CD14-positive monocyte (primary cell): Measurements from ENCODE around the gene GJB5. TPM values are rescaled to one million over a fixed set of nuclear protein-coding genes. Genes with fewer than 3 reads are reported as not detected.

Experiments used
- DNase-seq, 3 donors: peaks; one replicate each; pipeline ENCODE4 v3.0.0-alpha.2; 2011 to 2022
- H2AFZ ChIP-seq: 2 replicates; pipeline ENCODE4 v1.6.0; 2012; ENCODE audit warnings: mild to moderate bottlenecking, low read depth, low read length, inconsistent platforms; ENCODE audit not compliant: insufficient read depth, poor library complexity, severe bottlenecking
- H3K27ac ChIP-seq, 2 donors: 1 replicate in 1 of 2; 2 replicates in 1 of 2; pipeline ENCODE4 v1.5.1; 2012 to 2013; ENCODE audit warnings: low read length in 2 of 2, control low read depth in 1 of 2, inconsistent platforms in 1 of 2, low read depth in 1 of 2, mild to moderate bottlenecking in 1 of 2
- H3K27me3 ChIP-seq, 2 donors: one replicate each; pipeline versions ENCODE4 v1.6.0 to v1.6.1; 2011 to 2013; ENCODE audit warnings: low read length in 2 of 2; ENCODE audit not compliant: control insufficient read depth in 2 of 2, insufficient read depth in 2 of 2
- H3K36me3 ChIP-seq, 2 donors: replicated peaks in 1 of 2; 1 replicate in 1 of 2; 2 replicates in 1 of 2; pipeline versions ENCODE4 v1.5.1 to v1.6.1; 2012 to 2013; ENCODE audit warnings: low read length in 2 of 2, control low read depth in 1 of 2, inconsistent platforms in 1 of 2, mild to moderate bottlenecking in 1 of 2; ENCODE audit not compliant: insufficient read depth in 2 of 2, control insufficient read depth in 1 of 2
- H3K4me1 ChIP-seq, 2 donors: 1 replicate in 1 of 2; 2 replicates in 1 of 2; pipeline versions ENCODE4 v1.5.1 to v1.6.1; 2012 to 2013; ENCODE audit warnings: low read length in 2 of 2, control low read depth in 1 of 2, inconsistent platforms in 1 of 2, mild to moderate bottlenecking in 1 of 2, moderate library complexity in 1 of 2; ENCODE audit not compliant: insufficient read depth in 2 of 2, control insufficient read depth in 1 of 2
- H3K4me2 ChIP-seq: replicated peaks from 2 replicates; pipeline ENCODE3; 2012; ENCODE audit warnings: low read length, moderate library complexity, mild to moderate bottlenecking; ENCODE audit not compliant: poor library complexity, severe bottlenecking; ENCODE audit errors: extremely low read depth
- H3K4me3 ChIP-seq, 3 experiments: fragments of 200-600 bp in 1 of 3; sonication (generic) in 1 of 3; replicated peaks in 1 of 3; 1 replicate in 2 of 3; 2 replicates in 1 of 3; pipeline ENCODE4 v1.5.1; 2011 to 2013; ENCODE audit warnings: low read length in 3 of 3, mild to moderate bottlenecking in 3 of 3, control low read depth in 2 of 3, low read depth in 2 of 3, inconsistent platforms in 1 of 3, moderate library complexity in 1 of 3
- H3K79me2 ChIP-seq: 2 replicates; pipeline ENCODE4 v1.6.0; 2012; ENCODE audit warnings: mild to moderate bottlenecking, control low read depth, inconsistent platforms, low read length, moderate library complexity; ENCODE audit not compliant: insufficient read depth
- H3K9ac ChIP-seq: 2 replicates; pipeline ENCODE4 v1.6.0; 2017; ENCODE audit warnings: low read length, mild to moderate bottlenecking; ENCODE audit not compliant: insufficient read depth, poor library complexity, severe bottlenecking
- H3K9me3 ChIP-seq, 2 donors: replicated peaks in 1 of 2; 1 replicate in 1 of 2; 2 replicates in 1 of 2; pipeline versions ENCODE4 v1.5.1 to v1.6.1; 2012 to 2013; ENCODE audit warnings: low read length in 2 of 2, control low read depth in 1 of 2; ENCODE audit not compliant: control insufficient read depth in 1 of 2, insufficient read depth in 1 of 2
- H4K20me1 ChIP-seq: 2 replicates; pipeline ENCODE4 v1.6.0; 2012; ENCODE audit warnings: mild to moderate bottlenecking, low read length, control low read depth, moderate library complexity; ENCODE audit not compliant: insufficient read depth
- H3K27ac Mint-ChIP-seq, 7 donors: one replicate each; pipeline ENCODE4 v1.8.0; 2020; ENCODE audit warnings: mild to moderate bottlenecking in 7 of 7, mixed read lengths in 7 of 7, moderate library complexity in 6 of 7, inconsistent platforms in 2 of 7
- H3K27me3 Mint-ChIP-seq, 3 donors: one replicate each; pipeline ENCODE4 v1.8.0; 2021 to 2022; ENCODE audit warnings: low read depth in 3 of 3, mild to moderate bottlenecking in 3 of 3, mixed read lengths in 3 of 3, moderate library complexity in 3 of 3, inconsistent platforms in 1 of 3
- H3K36me3 Mint-ChIP-seq, 2 donors: one replicate each; pipeline ENCODE4 v1.8.0; 2020; ENCODE audit warnings: mixed read lengths in 2 of 2, inconsistent platforms in 1 of 2, mild to moderate bottlenecking in 1 of 2
- H3K4me1 Mint-ChIP-seq: one replicate; pipeline ENCODE4 v1.8.0; 2020; ENCODE audit warnings: mild to moderate bottlenecking, mixed read lengths
- H3K4me3 Mint-ChIP-seq, 2 donors: one replicate each; pipeline ENCODE4 v1.8.0; 2020; ENCODE audit warnings: mild to moderate bottlenecking in 2 of 2, mixed read lengths in 2 of 2, moderate library complexity in 1 of 2
- H3K9me3 Mint-ChIP-seq, 7 donors: one replicate each; pipeline ENCODE4 v1.8.0; 2020 to 2022; ENCODE audit warnings: mixed read lengths in 7 of 7, mild to moderate bottlenecking in 6 of 7, moderate library complexity in 6 of 7, inconsistent platforms in 2 of 7
- WGBS: methylation state at CpG from one replicate; pipeline ENCODE4 v1.1.5; 2013; ENCODE audit warnings: missing lambda C conversion rate; ENCODE audit not compliant: insufficient coverage; 5-methylcytosine and 5-hydroxymethylcytosine counted together
- intact Hi-C, 2 donors: fragments of 100-400 bp; cut with micrococcal nuclease; formaldehyde crosslinking; loops; one replicate each; pipeline versions ENCODE4 v1.15.0 to v1.15.1; 2023
- polyA plus RNA-seq, 3 donors: library from polyadenylated mRNA; depleted of rRNA in 1 of 3; unstranded in 2 of 3; stranded (reverse) in 1 of 3; fragments of 300-500 nt in 2 of 3; fragments of >200 nt in 1 of 3; fragmentation: Illumina TruSeq in 2 of 3; gene quantifications; 1 replicate in 2 of 3; 2 replicates in 1 of 3; pipeline ENCODE4 v1.2.3, GENCODE V29; 2012 to 2021
- TF ChIP-seq, protein P1 (sequence below): fragments of 200-600 bp; IDR thresholded peaks from one replicate; pipeline ENCODE4 v1.8.0; 2022; ENCODE audit warnings: antibody characterized with exemption, mild to moderate bottlenecking

GJB5 gene
- polyA plus RNA-seq, 3 donors: 0.12 TPM; not detected in 2

- H3K4me2 ChIP-seq: no peak overlapping the region
- H2AFZ ChIP-seq: no peak overlapping the region
- intact Hi-C loops: no loop called here
- H3K9me3 Mint-ChIP-seq: no peaks in the 10 kb centered on the region
- H3K27ac ChIP-seq: no peak overlapping the region
- H3K4me1 Mint-ChIP-seq: no peaks in the 10 kb centered on the region
- no peaks in the 10 kb centered on the region for H3K36me3 Mint-ChIP-seq
- TF ChIP-seq, protein P1, sequence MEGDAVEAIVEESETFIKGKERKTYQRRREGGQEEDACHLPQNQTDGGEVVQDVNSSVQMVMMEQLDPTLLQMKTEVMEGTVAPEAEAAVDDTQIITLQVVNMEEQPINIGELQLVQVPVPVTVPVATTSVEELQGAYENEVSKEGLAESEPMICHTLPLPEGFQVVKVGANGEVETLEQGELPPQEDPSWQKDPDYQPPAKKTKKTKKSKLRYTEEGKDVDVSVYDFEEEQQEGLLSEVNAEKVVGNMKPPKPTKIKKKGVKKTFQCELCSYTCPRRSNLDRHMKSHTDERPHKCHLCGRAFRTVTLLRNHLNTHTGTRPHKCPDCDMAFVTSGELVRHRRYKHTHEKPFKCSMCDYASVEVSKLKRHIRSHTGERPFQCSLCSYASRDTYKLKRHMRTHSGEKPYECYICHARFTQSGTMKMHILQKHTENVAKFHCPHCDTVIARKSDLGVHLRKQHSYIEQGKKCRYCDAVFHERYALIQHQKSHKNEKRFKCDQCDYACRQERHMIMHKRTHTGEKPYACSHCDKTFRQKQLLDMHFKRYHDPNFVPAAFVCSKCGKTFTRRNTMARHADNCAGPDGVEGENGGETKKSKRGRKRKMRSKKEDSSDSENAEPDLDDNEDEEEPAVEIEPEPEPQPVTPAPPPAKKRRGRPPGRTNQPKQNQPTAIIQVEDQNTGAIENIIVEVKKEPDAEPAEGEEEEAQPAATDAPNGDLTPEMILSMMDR: no peak
- H3K9me3 ChIP-seq: no peaks in the 10 kb centered on the region
- no peak overlapping the region for H3K27ac Mint-ChIP-seq
- no peaks in the 10 kb centered on the region for H3K4me1 ChIP-seq
- no peak for DNase-seq
- no peak overlapping the region for H3K4me3 ChIP-seq
- peaks cover 1 to 8% (median 5%) of the 10 kb centered on the region in 3 donors for H3K27me3 Mint-ChIP-seq
- 100% methylated on average over 2 of the region's 6 CpGs for WGBS
- H3K4me3 Mint-ChIP-seq: no peak overlapping the region
- H3K9ac ChIP-seq: no peak overlapping the region
- H3K27me3 ChIP-seq: no peaks in the 10 kb centered on the region
- H4K20me1 ChIP-seq: no peaks in the 10 kb centered on the region
- no peaks in the 10 kb centered on the region for H3K79me2 ChIP-seq
- no peaks in the 10 kb centered on the region for H3K36me3 ChIP-seq
Observed at GRCh38 chr1:34755961-34756360, 1.1 kb downstream of the GJB5 start.

- WGBS: 96% methylated on average over 21 of the region's 21 CpGs
- H3K27ac ChIP-seq: no peak overlapping the region
- no peak for DNase-seq
- intact Hi-C loops: no loop called here
- no peak overlapping the region for H3K4me3 ChIP-seq
- no peak overlapping the region for H3K9ac ChIP-seq
- no peaks in the 10 kb centered on the region for H3K79me2 ChIP-seq
- H3K4me1 ChIP-seq: no peaks in the 10 kb centered on the region
- no peaks in the 10 kb centered on the region for H3K9me3 ChIP-seq
- H3K36me3 Mint-ChIP-seq: no peaks in the 10 kb centered on the region
- H2AFZ ChIP-seq: no peak overlapping the region
- H3K27me3 ChIP-seq: no peaks in the 10 kb centered on the region
- H3K4me2 ChIP-seq: no peak overlapping the region
- no peaks in the 10 kb centered on the region for H3K4me1 Mint-ChIP-seq
- H3K4me3 Mint-ChIP-seq: no peak overlapping the region
- peaks cover 1 to 6% (median 5%) of the 10 kb centered on the region in 3 donors for H3K27me3 Mint-ChIP-seq
- no peaks in the 10 kb centered on the region for H3K9me3 Mint-ChIP-seq
- no peak overlapping the region for H3K27ac Mint-ChIP-seq
- H3K36me3 ChIP-seq: no peaks in the 10 kb centered on the region
- no peaks in the 10 kb centered on the region for H4K20me1 ChIP-seq
- TF ChIP-seq, protein P1: no peak
Observed at GRCh38 chr1:34757386-34757785, 2.5 kb downstream of the GJB5 start.
